Gastroesophageal sphincter (tissue), 3 donors: ENCODE measurements around the gene PSTPIP1.

Source experiments
- POLR2A ChIP-seq, 2 donors: fragments of 450-650 bp; IDR thresholded peaks; one replicate each; pipeline ENCODE4 v1.6.1; 2017; ENCODE audit warnings: antibody characterized with exemption in 2 of 2, mild to moderate bottlenecking in 2 of 2, moderate library complexity in 1 of 2
- POLR2AphosphoS5 ChIP-seq: sonication (generic); formaldehyde crosslinking; IDR thresholded peaks from one replicate; pipeline ENCODE4 v1.6.1; 2017; ENCODE audit warnings: antibody characterized with exemption
- TF ChIP-seq, protein P1 (sequence below), 4 experiments: fragments of 200-600 bp in 2 of 4; fragments of 450-650 bp in 2 of 4; sonication (generic) in 1 of 4; IDR thresholded peaks; one replicate each; pipeline ENCODE4 v1.5.1; 2017 to 2019; ENCODE audit warnings: antibody characterized with exemption in 4 of 4, mild to moderate bottlenecking in 2 of 4, moderate library complexity in 2 of 4

- TF ChIP-seq, protein P1, sequence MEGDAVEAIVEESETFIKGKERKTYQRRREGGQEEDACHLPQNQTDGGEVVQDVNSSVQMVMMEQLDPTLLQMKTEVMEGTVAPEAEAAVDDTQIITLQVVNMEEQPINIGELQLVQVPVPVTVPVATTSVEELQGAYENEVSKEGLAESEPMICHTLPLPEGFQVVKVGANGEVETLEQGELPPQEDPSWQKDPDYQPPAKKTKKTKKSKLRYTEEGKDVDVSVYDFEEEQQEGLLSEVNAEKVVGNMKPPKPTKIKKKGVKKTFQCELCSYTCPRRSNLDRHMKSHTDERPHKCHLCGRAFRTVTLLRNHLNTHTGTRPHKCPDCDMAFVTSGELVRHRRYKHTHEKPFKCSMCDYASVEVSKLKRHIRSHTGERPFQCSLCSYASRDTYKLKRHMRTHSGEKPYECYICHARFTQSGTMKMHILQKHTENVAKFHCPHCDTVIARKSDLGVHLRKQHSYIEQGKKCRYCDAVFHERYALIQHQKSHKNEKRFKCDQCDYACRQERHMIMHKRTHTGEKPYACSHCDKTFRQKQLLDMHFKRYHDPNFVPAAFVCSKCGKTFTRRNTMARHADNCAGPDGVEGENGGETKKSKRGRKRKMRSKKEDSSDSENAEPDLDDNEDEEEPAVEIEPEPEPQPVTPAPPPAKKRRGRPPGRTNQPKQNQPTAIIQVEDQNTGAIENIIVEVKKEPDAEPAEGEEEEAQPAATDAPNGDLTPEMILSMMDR (IDR thresholded peaks at IDR 0.05): no peak
- TF ChIP-seq POLR2A (IDR thresholded peaks at IDR 0.05): no peak
- no peak for TF ChIP-seq POLR2AphosphoS5
These were observed 28.0 kb downstream of the PSTPIP1 start for GRCh38 chr15:77022646-77023575.
